Measurements from ENCODE around the gene PDCD7. TPM values are rescaled to one million over a fixed set of nuclear protein-coding genes. Genes with fewer than 3 reads are reported as not detected.
"Not testable (repeated sequence)": the region's sequence is repeated elsewhere in the genome, so short reads cannot be mapped to it uniquely, and the experiment has no call there.

PDCD7 gene, protein sequence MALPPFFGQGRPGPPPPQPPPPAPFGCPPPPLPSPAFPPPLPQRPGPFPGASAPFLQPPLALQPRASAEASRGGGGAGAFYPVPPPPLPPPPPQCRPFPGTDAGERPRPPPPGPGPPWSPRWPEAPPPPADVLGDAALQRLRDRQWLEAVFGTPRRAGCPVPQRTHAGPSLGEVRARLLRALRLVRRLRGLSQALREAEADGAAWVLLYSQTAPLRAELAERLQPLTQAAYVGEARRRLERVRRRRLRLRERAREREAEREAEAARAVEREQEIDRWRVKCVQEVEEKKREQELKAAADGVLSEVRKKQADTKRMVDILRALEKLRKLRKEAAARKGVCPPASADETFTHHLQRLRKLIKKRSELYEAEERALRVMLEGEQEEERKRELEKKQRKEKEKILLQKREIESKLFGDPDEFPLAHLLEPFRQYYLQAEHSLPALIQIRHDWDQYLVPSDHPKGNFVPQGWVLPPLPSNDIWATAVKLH
- 18.6 and 20.1 TPM in 2 replicates for total RNA-seq (2014; rRNA removed; shearing (Covaris generic))
- 11.5 and 31.0 TPM in 2 replicates for polyA plus RNA-seq (2014; cell fraction: nucleus; rRNA removed)

DNA sequence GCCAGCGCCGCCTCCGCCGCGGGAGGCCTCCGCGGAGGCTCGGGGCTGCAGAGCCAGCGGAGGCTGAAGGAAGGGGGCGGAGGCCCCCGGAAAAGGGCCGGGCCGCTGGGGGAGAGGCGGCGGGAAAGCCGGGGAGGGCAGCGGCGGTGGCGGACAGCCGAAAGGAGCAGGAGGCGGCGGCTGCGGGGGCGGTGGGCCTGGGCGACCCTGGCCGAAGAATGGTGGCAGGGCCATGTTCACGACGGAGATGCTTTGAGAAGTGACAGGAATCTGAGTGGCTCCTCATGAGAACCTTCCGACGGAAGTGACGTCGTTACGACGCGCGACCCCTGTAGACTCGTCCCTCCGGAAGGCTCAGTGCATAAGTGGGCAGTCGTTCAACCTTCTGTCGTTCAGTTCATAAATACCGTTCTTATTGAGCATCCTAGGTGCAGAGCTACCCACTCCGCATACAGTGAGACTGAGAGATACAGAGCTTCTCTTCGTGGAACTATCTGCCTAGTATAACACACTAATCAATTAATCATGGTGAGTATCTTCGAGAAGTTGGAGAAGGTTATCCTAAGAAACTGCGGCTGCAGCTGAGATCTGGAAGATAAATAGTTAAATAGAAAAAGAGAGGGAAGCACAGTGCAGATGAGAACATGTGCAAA is at the start of gene PDCD7:
Gene PDCD7 (minus strand): TSS at position 261 of the 653 bp plus-strand sequence. CDS start 27 bp downstream, at position 234.
- DNase-seq (ENCODE audit: extremely low read depth, low read depth): peak; percentile 82

DNA sequence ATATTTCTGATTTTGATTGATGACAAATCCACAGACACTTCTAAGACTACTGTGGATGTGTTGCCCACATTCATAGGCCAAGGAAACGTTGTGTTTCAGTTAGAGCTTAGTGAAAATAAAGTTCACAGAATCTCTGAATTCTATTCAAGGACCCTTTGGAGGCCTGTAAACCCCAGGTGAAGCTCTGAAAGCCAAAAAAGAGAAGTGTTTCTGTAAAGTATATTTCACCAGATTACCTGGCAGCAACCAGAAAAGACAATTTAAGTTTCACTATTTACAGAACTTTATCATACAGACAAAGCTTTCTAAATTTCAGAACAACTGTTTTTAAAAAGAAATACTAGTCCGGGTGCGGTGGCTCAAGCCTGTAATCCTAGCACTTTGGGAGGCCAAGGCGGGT is 48.9 kb upstream of the PDCD7 start:
- DNase-seq (ENCODE audit: extremely low read depth, low read depth): no peak

DNA sequence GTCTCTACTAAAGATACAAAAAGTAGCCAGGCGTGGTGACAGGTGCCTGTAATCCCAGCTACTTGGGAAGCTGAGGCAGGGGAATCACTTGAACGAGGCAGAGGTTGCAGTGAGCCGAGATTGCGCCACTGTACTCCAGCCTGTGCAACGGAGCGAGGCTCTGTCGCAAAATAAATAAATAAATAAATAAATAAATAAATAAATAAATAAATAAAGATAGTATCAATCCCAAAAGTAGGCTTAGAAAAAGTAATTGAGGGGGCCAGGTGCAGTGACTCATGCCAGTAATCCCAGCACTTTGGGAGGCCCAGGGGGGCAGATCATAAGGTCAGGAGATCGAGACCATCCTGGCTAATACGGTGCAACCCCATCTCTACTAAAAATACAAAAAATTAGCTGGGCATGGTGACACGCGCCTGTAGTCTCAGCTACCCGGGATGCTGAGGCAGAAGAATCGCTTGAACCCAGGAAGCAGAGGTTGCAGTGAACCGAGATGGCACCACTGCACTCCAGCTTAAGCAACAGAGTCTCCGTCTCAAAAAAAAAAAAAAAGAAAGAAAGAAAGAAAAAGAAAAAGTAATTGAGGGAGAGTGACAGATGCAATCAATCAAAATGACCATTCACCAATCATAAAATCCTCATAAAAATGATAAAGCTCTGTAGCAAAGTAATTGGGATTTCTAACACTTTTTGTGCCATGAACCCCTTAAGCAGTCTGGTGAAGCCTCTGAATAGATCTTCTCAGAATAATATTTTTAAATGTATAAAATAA is 48.2 kb upstream of the PDCD7 start:
- not testable (repeated sequence) for DNase-seq (ENCODE audit: extremely low read depth, low read depth)

DNA sequence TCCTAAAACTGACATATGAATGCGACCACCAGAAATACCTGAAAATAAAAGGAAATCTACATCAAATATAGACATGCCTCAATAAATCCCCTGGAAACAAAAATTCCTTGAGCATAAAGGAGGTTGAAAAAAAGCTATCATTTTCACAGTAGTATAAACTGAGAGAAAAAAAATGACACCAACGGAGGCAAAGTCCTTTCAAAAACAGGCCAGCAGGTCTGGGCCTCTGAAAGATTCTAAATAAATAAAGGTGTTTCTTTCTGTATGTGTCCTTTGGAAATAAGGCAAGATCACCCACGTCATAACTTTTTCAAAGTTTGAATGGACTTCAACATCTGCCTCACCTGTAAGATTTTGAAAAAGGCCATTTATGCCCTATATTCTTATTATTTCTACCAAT is 46.6 kb upstream of the PDCD7 start:
- no peak for DNase-seq (ENCODE audit: extremely low read depth, low read depth)

DNA sequence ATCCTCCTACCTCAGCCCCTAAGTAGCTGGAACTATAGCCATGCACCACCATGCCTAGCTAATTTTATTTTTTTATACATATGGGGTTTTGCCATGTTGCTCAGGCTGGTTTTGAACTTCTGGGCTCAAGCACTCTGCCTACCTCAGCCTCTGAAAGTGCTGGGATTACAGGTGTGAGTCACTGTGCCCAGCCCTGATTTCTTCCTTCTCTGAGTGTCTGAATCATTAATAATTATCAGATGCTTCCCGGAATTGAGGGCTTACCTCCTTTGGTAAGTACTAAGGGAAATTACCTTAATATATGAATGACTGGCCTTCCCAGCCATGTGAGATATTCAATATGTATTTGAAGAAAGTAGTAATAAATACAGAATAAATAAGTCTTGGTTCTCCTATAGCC is 44.3 kb upstream of the PDCD7 start:
- DNase-seq (ENCODE audit: extremely low read depth, low read depth): no peak

DNA sequence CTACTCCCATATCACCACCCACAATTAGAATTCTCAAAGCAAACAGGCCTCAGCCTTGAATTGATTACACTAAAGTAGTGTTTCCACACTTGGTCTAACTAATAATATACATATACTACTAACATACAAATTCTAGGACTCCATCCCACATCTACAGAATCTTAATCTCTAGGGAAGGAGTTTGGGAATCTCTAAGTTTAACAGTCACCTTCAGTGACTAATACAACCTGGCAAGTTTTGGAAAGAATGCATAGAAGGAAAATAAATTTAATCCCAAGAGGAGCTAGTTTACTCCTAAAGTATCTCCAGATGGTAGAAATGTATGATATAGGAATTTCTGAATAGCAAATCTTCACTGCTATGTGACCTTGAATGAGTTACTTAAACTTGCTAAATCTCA is 42.4 kb upstream of the PDCD7 start:
- DNase-seq (ENCODE audit: extremely low read depth, low read depth): no peak

DNA sequence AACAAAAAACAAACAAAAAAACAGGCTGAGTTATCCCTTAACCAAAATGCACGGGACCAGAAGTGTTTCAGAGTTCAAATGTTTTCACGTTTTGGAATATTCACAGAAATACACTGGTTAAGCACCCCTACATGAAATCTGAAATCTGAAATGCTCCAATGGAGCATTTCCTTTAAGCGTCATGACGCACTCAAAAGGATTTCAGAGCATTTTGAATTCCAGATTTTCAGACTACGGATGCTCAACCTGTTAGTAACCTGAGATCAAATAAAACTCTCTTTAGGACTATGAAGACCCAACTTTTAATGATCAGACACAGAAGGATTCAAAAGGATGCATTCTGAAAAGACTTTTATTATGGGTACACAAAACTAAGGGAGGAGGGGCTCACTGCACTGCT is 41.9 kb upstream of the PDCD7 start:
- DNase-seq (ENCODE audit: extremely low read depth, low read depth): no peak

DNA sequence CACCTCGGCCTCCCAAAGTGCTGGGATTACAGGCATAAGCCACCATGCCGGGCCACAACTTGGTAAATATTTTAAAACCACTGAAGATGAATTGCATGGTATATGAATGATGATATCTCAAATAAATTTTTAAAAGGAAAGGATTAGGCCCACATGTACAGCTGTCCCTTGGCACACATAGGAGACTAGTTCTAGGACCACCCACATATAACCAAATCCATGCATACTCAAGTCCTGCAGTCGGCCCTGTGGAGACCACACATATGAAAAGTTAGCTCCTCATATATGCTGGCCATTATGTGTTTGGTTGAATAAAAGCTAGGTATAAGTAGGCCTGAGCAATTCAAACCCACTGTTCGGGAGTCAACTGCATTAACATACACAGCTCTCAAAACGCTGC is 40.9 kb upstream of the PDCD7 start:
- DNase-seq (ENCODE audit: extremely low read depth, low read depth): no peak

DNA sequence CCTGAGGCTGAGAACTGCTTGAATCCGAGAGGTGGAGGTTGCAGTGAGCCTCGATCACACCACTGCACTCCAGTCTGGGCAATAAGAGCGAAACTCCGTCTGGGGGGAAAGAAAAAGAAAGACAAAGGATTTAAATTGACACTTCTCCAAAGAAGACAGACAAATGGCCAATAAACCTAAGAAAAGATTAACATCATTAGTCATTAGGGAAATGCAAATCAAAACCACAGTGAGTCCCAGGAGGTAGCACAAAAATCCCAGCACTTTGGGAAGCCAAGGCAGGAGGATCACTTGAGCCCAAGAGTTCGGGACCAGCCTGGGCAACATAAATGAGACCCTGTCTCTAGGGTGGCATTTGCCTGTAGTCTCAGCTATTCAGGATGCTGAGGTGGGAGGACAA is 38.9 kb upstream of the PDCD7 start:
- DNase-seq (ENCODE audit: extremely low read depth, low read depth): no peak

DNA sequence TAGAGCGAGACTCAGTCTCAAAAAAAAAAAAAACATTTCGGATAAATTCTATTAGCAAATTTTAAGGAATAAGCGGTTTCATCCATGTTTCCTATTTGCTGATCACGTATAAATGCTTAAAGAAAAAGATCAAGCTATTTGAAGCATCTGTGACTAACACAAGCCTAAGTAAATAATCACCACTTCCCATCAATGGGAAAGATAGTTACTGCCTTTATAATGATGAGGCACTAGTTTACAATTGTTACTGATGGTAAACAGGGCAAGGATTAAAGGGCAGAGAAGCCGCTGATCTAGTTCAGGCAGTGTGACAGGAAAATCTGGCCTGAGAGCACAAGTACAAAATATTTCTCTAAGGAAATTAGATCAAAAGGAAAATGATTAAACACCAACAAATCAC is 37.8 kb upstream of the PDCD7 start:
- no peak for DNase-seq (ENCODE audit: extremely low read depth, low read depth)

DNA sequence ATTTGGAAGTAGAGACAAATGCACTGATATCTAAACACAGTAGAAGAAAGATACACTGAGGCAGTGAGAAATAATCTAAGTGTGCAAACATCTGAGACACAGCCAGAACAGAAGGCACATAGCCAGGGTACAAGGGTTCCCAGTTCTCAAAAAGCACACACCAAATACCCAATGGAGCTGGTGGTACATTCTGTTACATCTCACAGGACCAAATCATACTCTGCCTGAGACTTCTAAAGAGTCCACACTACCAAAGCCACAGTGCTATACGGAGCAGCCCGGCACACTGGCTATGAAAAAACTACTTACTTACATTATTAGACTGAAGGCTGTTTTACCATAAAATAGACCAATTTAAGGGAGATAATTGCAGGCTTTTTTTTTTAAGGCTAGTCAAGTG is 32.3 kb upstream of the PDCD7 start:
- DNase-seq (ENCODE audit: extremely low read depth, low read depth): no peak

DNA sequence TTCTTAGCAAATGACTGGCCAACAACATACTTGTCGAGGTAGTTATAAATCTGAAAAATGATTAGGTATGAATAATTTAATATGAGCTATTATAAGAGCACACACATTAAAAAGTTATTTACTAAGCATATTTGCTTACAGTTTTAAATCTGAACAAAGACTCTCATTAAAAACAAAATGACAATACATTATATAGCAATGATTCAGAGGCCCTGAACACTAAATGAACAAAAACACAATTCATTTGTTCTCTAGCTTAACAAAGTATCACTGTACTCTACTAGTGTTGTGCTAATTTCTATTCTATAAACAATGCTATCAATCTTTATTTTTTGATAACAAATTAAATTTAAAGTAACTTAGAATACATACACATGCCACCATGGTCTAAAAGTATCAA is 30.5 kb upstream of the PDCD7 start:
- no peak for DNase-seq (ENCODE audit: extremely low read depth, low read depth)

DNA sequence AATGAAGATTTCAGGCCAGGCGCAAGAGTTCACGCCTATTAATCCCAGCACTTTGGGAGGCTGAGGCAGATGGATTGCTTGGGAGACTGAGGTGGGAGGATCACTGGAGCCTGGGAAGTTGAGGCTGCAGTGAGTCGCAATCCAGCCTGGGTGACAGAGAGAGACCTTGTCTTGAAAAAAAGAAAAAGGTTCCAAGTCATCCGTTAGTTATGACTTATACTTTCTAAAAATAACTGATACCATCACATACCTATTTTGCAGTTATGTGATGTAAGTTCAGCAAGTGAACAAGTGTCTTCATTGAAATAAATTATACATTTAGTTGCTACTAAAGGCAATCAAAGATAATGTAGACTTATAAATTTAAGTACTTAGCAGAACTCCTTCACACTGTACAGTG is 29.4 kb upstream of the PDCD7 start:
- DNase-seq (ENCODE audit: extremely low read depth, low read depth): no peak

DNA sequence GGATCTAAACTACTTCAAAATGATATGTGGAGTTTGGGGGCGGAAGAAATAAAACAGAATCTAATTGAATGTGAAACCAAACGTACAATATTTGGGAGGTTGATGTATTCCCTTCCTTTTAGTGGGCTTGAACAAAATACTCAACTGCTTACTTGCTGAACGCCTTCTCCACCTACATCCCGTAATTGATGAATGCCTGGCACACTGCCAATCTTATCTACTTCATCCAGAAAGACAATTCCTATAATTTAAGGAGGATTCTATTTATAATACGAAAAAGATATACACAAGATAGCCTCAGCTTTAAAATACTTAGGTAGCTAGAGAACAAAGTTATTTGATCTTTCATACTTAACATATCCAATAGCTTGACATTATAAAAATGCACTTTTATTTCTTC is 23.1 kb upstream of the PDCD7 start:
- DNase-seq (ENCODE audit: extremely low read depth, low read depth): no peak

DNA sequence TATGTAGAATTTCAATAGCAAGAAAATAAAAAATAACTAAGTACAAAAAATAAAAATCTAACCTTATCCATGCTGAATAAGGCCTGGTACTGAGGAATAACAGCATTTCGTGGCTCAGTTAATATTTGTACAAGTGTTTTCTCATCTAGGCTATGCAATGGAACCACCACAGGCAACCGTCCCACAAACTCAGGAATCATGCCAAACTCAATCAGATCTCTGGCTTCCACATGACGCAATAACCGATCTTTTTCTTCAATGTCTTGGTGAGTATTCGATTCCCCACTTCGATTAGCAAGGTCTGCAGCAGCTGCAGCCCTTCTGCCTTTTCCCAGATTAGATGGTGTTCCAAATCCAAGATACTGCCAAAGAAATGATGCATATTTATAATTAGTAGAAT is 21.1 kb upstream of the PDCD7 start:
- DNase-seq (ENCODE audit: extremely low read depth, low read depth): no peak

DNA sequence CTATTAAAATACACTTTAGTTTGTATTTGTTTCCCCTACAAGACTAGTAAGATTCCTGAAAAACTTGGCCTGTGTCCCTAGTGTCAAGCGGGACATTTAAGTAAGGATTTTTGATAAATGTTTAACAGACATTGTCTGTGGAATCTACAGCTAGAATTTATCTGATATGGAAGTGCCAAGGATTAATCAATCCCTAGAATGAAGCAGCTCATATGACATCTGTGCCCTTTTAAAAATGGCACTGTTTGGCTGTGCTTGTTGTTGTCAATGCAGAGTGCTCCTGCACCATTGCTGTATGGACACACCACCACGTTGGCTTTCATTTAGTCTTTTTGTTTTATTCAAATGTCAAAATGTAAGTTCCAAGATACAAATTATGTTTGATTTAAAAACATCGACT is 14.3 kb upstream of the PDCD7 start:
- DNase-seq (ENCODE audit: extremely low read depth, low read depth): no peak

DNA sequence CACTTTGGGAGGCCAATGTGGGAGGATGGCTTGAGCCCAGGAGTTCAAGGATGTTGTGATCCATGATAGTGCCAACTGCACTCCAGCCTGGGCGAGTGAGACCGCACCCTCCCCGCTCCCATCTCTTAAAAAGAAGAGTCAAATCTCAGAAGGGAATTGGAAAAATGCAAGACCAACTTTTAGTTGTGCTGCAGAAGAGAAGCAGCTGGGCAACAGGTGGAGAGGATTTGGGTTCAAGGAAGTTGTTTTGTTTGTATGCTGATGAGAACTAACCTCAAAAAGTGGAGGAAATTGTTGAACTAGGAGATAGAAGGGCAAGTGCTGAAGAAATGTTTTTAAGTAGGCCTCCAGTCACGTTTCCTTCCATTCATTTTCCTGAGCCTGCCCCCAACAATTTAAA is 12.8 kb upstream of the PDCD7 start:
- no peak for DNase-seq (ENCODE audit: extremely low read depth, low read depth)

DNA sequence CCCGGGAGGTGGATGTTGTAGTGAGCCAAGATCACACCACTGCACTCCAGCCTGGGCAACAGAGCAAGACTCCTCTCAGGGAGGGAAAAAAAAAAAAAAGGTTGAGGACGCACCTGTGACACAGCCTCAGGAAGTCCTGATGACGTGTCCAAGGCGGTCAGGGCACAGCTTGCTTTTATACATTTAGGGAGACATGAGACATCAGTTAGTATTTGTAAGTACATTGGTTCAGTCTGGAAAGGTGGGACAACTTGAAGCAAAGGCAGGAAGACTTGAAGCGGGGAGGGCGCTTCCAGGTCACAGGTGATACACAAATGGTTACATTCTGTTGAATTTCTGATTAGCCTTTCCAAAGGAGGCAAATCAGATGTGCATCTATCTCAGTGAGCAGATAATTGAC is 5.0 kb upstream of the PDCD7 start:
- DNase-seq (ENCODE audit: extremely low read depth, low read depth): not testable (repeated sequence)

DNA sequence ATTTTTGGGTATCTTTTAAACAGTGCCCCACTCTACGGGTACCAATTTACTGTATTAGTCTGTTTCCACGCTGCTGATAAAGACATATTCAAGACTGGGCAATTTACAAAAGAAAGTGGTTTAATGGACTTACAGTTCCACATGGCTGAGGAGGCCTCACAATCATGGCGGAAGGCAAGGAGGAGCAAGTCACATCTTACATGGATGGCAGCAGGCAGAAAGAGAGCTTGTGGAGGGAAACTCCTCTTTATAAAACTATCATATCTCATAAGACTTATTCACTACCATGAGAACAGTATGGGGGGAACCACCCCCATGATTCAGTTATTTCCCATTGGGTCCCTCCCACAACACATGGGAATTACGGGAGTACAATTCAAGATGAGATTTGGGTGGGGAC is 4.3 kb upstream of the PDCD7 start:
- DNase-seq (ENCODE audit: extremely low read depth, low read depth): not testable (repeated sequence)

DNA sequence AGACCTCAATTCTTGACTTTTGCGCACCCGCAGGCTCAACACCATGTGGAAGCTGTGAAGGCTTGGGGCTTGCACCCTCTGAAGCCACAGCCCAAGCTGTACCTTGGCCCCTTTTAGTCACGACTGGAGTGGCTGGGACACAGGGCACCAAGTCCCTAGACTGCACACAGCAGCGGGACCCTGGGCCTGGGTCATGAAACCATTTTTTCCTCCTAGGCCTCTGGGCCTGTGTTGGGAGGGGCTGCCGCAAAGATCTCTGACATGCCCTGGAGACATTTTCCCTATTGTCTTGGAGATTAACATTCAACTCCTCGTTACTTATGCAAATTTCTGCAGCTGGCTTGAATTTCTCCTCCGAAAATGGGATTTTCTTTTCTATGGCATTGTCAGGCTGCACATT is 3.5 kb upstream of the PDCD7 start:
- not testable (repeated sequence) for DNase-seq (ENCODE audit: extremely low read depth, low read depth)

DNA sequence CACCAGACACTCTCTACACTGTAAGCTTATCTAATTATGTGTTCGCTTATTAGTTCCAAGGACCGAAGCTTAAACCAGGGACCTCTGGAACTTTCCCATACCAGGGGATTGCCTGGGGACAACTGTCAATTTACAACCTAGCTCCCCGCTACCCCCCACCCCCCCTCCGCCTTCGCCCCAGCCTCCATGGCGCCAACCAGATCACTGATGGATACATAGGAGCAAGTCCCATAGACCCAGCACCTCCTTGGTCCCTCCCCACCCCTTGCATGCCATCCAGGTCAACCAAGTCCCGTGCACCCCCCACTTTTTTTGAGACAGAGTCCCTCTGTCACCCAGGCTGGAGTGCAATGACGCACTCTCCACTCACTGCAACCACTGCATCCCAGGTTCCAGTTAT is 930 bp upstream of the PDCD7 start:
- DNase-seq (ENCODE audit: extremely low read depth, low read depth): no peak
